MV-4-11 (cell line): ENCODE measurements around the gene FERD3L.
A peak's percentile ranks its signal among the peaks of the same experiment; 100 is the strongest.

Source experiments
- DNase-seq: peaks from one replicate; lab custom pipeline; 2025; lab: John Stamatoyannopoulos, UW

Gene FERD3L

DNA sequence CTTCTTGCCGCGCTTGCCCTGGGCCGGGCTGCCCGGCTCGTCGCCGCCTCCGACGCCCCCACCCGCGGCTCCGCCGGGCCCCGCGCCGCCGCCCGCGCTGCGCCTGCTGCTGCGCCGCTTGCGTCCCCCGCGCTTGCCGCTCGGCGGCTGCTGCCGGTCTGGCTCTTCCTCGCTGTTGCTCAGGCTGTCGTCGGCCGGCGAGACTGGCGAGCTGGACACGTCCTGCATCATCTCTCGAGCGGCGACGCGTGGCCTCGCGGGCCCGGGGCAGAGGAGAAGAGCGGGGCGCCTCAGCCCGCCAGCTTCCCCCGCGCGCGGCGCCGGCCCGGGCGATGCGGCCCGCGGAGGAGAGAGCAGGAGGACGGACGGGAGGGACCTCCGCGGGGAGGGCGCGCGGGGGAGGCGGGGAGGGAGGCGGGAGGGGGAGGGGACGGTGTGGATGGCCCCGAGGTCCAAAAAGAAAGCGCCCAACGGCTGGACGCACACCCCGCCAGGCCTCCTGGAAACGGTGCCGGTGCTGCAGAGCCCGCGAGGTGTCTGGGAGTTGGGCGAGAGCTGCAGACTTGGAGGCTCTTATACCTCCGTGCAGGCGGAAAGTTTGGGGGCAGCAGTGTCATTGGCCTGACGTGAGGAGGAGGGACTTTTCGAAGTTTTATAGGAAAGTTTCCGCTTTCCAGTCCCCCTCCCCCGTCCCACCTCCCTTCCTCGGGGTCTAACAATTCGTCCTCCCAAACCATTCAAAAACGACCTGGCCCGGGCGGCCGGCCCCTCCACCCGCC lies 27.9 kb downstream of the FERD3L start, which contains the start of gene TWIST1:
TWIST1 (minus strand) TSS at position 546 of the 779 bp plus-strand sequence; CDS start at position 231, 315 bp downstream.
- DNase-seq: no peak

- no peak for DNase-seq
Measured at GRCh38 chr7:19116121-19117090, 28.8 kb downstream of the FERD3L start.

DNA sequence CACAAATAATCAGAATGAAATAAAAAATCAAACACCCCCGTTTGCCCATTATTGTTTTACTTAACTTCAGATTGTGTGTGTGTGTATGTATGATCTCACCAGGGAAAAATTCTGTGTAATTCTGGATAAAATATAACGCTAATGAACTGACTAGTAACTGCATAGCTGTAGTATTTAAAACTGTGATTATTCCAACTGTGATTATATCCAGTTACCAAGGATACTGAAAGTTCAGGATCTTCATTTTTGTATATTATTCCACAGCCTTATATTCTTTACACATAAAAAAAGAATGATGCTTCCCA lies 30.7 kb downstream of the FERD3L start:
- DNase-seq: no peak

- no peak for DNase-seq
Measured at GRCh38 chr7:19113855-19114550, 31.2 kb downstream of the FERD3L start.

DNA sequence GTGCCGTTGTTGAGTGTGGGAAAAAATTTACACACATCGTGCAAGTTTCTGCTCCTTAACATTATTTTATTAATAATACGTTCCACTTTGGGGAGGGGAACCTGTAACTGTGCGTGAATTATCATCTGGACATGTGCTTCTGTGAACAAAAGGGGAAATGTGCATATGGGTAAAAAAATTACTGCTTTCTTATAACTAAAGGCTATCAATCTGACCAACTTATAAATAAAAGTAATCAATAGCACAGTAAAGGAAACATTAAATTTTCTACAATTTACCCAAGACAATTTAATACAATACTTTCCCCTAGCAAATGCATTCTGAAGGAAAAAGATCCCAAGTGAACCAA lies 32.2 kb downstream of the FERD3L start:
- no peak for DNase-seq

- DNase-seq: no peak
Measured at GRCh38 chr7:19112274-19113001, 32.8 kb downstream of the FERD3L start.

DNA sequence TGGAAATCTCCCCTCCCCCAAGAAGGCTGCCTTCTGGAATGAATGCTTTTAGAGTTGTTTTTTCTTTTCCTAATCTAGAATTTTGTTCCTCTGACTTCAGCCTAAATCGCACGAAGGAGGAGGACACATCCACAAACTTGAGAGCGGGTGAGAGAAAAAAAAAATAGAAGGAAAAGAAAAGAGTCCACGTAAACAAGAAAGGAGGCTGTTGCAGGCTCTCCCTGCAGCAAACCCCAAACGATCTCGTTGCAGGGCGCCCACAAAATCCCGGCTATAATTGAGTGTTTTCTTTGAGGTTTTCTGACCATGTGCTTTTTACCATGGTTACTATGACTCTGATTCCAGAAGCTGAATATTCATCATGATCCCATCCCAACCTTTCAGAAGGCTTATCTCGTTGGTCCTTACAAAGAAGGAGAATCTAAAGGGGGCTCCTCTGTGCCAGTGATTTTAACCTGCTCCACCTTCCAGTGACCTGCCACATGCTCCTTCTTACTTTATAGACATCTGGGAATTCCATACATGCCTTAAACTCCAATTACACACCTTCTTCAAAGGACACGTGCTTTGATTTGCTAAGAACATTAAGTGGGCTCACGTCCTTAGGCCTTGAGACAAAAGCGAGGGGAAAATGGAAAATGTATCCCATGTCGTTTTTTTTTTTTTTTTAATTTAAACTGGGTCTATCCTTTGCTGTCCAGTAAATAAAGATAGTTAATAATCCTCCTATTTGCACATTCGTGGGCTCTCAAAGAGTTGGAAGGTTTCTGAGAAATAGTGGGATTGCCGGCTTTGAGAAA lies 33.5 kb downstream of the FERD3L start:
- DNase-seq: no peak

DNA sequence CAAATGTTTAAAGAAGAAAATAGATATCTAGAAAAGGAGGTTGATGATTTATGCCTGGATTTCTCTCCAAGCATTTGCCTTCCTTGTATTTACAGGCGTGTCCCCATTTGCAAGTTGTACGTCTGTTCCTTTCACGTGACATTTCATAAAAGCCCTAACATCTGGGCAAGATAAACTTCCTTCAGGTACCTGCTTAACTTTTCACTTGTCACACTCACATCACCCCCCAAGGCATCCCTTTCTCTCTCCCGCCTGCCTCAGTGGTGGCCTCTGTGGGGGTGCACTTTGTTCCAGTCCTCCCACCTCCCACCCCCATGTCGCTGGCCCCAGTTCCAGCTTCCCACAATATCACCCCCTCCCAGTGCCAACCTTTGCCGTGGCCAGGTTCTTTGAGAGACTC lies 34.4 kb downstream of the FERD3L start:
- no peak for DNase-seq

GRCh38 chr7:19110026-19110730 lies 35.0 kb downstream of the FERD3L start:
- no peak for DNase-seq

GRCh38 chr7:19109000-19109946 lies 35.9 kb downstream of the FERD3L start:
- DNase-seq: no peak

- DNase-seq: peak; percentile 79
Measured at GRCh38 chr7:19107356-19108146, 37.7 kb downstream of the FERD3L start.

- no peak for DNase-seq
Measured at GRCh38 chr7:19107081-19107355, 38.2 kb downstream of the FERD3L start.

GRCh38 chr7:19106241-19107080 lies 38.8 kb downstream of the FERD3L start:
- no peak for DNase-seq

DNA sequence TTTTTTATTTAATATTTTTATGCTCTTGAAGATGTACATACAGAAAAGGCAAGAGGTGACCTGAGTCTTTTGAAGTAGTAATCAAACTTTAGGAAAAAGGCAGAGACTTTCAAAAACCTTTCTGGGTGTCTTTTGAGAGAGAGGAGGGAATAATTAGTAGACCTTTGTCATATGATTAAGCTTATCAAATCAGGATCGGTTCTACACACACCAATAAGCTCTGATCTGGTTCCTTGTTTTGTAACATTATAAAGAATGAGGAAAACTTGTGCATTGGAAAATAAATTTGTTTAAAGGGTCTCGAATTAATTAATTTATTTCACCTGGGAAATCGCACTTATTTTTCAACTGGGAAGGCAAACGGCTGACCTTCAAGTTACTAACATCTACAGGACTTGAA lies 39.7 kb downstream of the FERD3L start:
- no peak for DNase-seq

DNA sequence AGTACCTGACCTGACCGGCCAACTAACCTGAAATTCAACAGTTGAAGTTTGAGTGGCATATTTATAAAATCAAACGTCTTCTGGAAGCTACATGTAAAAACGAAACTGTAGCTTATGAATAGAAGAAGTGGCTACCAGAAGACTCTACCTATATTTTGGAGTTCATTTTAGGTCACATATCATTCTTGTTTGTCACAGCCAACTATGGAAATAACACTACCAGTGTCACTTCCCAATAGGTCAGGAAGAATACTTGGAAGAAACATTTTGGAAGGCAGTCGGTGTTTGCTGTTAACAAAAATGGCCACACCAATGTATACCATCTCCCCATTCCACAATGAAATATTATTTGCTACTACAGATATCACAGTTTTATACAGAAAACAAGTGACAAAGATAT lies 40.4 kb downstream of the FERD3L start:
- peak; percentile 4 for DNase-seq

- DNase-seq: no peak
Measured at GRCh38 chr7:19102884-19103283, 42.3 kb downstream of the FERD3L start.

DNA sequence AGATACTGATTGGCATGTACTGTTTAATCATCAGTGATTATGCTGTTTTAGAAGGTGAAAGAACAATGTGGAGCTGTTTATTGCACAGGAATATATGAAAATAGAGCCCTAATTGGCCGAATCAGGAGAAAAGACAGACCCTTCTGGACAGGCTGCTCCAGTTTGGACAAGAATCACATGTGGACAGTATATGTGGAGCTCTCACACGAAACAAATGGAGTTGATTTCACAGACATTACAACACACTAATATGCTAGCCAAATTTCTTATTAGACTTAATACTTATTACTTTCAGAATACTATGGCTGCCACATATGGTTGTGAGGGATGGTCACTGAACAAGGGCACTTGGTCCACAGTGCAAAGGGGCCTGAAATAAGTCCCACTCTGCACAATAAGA lies 43.3 kb downstream of the FERD3L start:
- DNase-seq: no peak

DNA sequence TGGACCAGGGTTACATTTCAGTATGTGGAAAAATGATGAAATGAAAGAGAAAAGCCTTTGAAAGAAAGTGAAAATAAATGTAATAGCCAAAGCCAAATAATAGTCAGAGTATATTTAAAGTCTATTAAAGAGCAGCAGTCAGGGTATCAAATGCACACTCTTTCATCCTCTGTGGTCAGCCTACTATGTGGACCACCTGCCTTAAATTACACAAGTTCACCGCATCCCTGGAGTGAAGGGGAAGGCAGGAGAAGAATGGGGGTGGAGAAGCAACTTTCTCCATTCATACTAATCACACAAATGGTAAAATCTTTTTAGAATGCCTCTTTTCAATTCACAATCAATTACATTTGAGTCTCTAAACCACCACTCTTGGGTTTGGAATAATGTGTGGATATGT lies 43.7 kb downstream of the FERD3L start:
- no peak for DNase-seq
